Osteocyte (in vitro differentiated cells): ENCODE measurements around the gene PDE1A. TPM values are rescaled to one million over a fixed set of nuclear protein-coding genes. Genes with fewer than 3 reads are reported as not detected.

Source experiments
- DNase-seq: peaks from one replicate; pipeline ENCODE4 v3.0.0; 2021; ENCODE audit warnings: mixed read lengths; ENCODE audit not compliant: unreplicated experiment; ENCODE audit errors: extremely low spot score
- H3K27ac Mint-ChIP-seq: one replicate; pipeline ENCODE4 v1.8.0; 2021; ENCODE audit warnings: mild to moderate bottlenecking, mixed read lengths; ENCODE audit not compliant: unreplicated experiment
- H3K27me3 Mint-ChIP-seq: one replicate; pipeline ENCODE4 v1.8.0; 2021; ENCODE audit warnings: mixed read lengths; ENCODE audit not compliant: unreplicated experiment
- H3K36me3 Mint-ChIP-seq: one replicate; pipeline ENCODE4 v1.8.0; 2021; ENCODE audit warnings: mixed read lengths; ENCODE audit not compliant: unreplicated experiment
- H3K4me1 Mint-ChIP-seq: one replicate; pipeline ENCODE4 v1.8.0; 2021; ENCODE audit warnings: mixed read lengths; ENCODE audit not compliant: unreplicated experiment
- H3K4me3 Mint-ChIP-seq: one replicate; pipeline ENCODE4 v1.8.0; 2021; ENCODE audit warnings: mild to moderate bottlenecking, moderate library complexity, mixed read lengths; ENCODE audit not compliant: unreplicated experiment
- H3K9me3 Mint-ChIP-seq: one replicate; pipeline ENCODE4 v1.8.0; 2021; ENCODE audit warnings: mixed read lengths; ENCODE audit not compliant: unreplicated experiment
- total RNA-seq: library from RNA; stranded (reverse); gene quantifications from 2 replicates; pipeline ENCODE4 v1.2.1, GENCODE V29; 2021
- TF ChIP-seq, protein P1 (sequence below): fragments of 200-600 bp; sonication (generic); IDR thresholded peaks from 2 replicates; pipeline ENCODE4 v1.5.0; 2021; ENCODE audit warnings: antibody characterized with exemption, mild to moderate bottlenecking, moderate library complexity

The PDE1A gene
- total RNA-seq, 1 donor from 2014 or later = 1.8 TPM

GRCh38 chr2:182248362-182248761, 178.5 kb downstream of the PDE1A start:
- Mint-ChIP-seq H3K27ac (no peak overlapping the region), H3K27me3 (no peaks in the 10 kb centered on the region), H3K4me3 (no peak overlapping the region), H3K9me3 (peaks cover 22% of the 10 kb centered on the region), H3K36me3 (no peaks in the 10 kb centered on the region), H3K4me1 (peaks cover 7% of the 10 kb centered on the region)
- DNase-seq = no peak
- TF ChIP-seq, protein P1, sequence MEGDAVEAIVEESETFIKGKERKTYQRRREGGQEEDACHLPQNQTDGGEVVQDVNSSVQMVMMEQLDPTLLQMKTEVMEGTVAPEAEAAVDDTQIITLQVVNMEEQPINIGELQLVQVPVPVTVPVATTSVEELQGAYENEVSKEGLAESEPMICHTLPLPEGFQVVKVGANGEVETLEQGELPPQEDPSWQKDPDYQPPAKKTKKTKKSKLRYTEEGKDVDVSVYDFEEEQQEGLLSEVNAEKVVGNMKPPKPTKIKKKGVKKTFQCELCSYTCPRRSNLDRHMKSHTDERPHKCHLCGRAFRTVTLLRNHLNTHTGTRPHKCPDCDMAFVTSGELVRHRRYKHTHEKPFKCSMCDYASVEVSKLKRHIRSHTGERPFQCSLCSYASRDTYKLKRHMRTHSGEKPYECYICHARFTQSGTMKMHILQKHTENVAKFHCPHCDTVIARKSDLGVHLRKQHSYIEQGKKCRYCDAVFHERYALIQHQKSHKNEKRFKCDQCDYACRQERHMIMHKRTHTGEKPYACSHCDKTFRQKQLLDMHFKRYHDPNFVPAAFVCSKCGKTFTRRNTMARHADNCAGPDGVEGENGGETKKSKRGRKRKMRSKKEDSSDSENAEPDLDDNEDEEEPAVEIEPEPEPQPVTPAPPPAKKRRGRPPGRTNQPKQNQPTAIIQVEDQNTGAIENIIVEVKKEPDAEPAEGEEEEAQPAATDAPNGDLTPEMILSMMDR = no peak

- Mint-ChIP-seq H3K4me1 (peaks cover 7% of the 10 kb centered on the region), H3K4me3 (no peak overlapping the region), H3K36me3 (no peaks in the 10 kb centered on the region), H3K27ac (no peak overlapping the region), H3K9me3 (peaks cover 17% of the 10 kb centered on the region), H3K27me3 (no peaks in the 10 kb centered on the region)
- no peak for DNase-seq
- TF ChIP-seq, protein P1 = no peak
Observed at GRCh38 chr2:182247831-182248230, 179.0 kb downstream of the PDE1A start.

- Mint-ChIP-seq H3K36me3 (no peaks in the 10 kb centered on the region), H3K27me3 (no peaks in the 10 kb centered on the region)
Observed at GRCh38 chr2:182245963-182246362, 180.9 kb downstream of the PDE1A start.

GRCh38 chr2:182242609-182243008, 184.2 kb downstream of the PDE1A start:
- H3K9me3 Mint-ChIP-seq = peaks cover 9% of the 10 kb centered on the region

More at GRCh38 chr2:182245963-182246362, 180.9 kb downstream of the PDE1A start:
- TF ChIP-seq, protein P1 = no peak
- Mint-ChIP-seq H3K4me3 (no peak overlapping the region), H3K9me3 (peaks cover 9% of the 10 kb centered on the region), H3K4me1 (peaks cover 8% of the 10 kb centered on the region), H3K27ac (no peak overlapping the region)
- no peak for DNase-seq

DNA sequence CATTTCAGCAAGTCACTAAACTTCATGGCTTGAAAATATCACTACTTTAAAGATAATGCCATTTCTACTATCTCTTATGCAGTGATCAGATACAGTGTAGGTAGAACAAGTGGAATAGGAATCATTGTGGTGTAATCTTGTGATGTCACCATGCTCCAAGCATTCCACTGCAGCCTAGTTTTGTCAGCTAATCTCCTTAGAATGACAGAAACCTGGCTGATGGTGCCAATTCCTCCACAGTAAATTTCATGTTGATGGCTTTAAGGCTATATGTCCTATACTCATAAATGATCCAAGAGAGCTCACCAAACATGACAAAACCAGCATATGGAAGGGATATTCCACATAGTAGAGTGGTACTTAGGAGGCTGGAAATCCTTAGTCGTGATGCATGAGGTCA, 184.9 kb downstream of the PDE1A start:
- Mint-ChIP-seq H3K27me3 (no peaks in the 10 kb centered on the region), H3K27ac (no peak overlapping the region), H3K36me3 (peaks cover 3% of the 10 kb centered on the region), H3K4me1 (peaks cover 9% of the 10 kb centered on the region), H3K4me3 (no peak overlapping the region), H3K9me3 (peaks cover 9% of the 10 kb centered on the region)
- TF ChIP-seq, protein P1 = no peak
- DNase-seq = no peak

More at GRCh38 chr2:182242609-182243008, 184.2 kb downstream of the PDE1A start:
- H3K4me3 Mint-ChIP-seq = no peak overlapping the region
- no peaks in the 10 kb centered on the region for H3K27me3 Mint-ChIP-seq
- peaks cover 11% of the 10 kb centered on the region for H3K4me1 Mint-ChIP-seq
- peaks cover under 1% of the 10 kb centered on the region for H3K36me3 Mint-ChIP-seq
- no peak overlapping the region for H3K27ac Mint-ChIP-seq
- TF ChIP-seq, protein P1 = no peak
- DNase-seq = no peak
